ENCODE results near the gene FOXA3. TPM values are rescaled to one million over a fixed set of nuclear protein-coding genes. Genes with fewer than 3 reads are reported as not detected.

Gene FOXA3
- total and polyA plus RNA-seq, 2 donors (not counting 3 experiments of a cell fraction or from before 2014, with no cell fraction given) = 0.06 TPM; not detected in 1

GRCh38 chr19:45825263-45825605 is 38.9 kb upstream of the FOXA3 start:
- H3K9me1 ChIP-seq (replicated peaks; ENCODE audit: control insufficient read depth, extremely low read depth, insufficient read depth, low read length) = no peaks in the 10 kb centered on the region
- H3K27ac ChIP-seq (ENCODE audit: insufficient read depth, low read depth, low read length) = no peak overlapping the region
- no peaks in the 10 kb centered on the region for H3K79me2 ChIP-seq (ENCODE audit: control insufficient read depth, insufficient read depth, low read length)
- H3K9me3 ChIP-seq (replicated peaks; ENCODE audit: control insufficient read depth, insufficient read depth, low read length) = no peaks in the 10 kb centered on the region
- peaks cover 7% of the 10 kb centered on the region for H3K4me1 ChIP-seq (ENCODE audit: control insufficient read depth, extremely low read depth, insufficient read depth, low read length)
- no peak overlapping the region for H2AFZ ChIP-seq (ENCODE audit: low read depth, low read length)
- dilution Hi-C loops (cut with MboI; ENCODE audit: extremely low pct_ligation_motif_present, low sequenced_read_pairs) (no loop called here), intact Hi-C loops (cut with micrococcal nuclease) (no loop called here)
- no peak overlapping the region for H3K4me2 ChIP-seq (ENCODE audit: insufficient read depth, low read length)
- no peak for TF ChIP-seq MAX (IDR thresholded peaks at IDR 0.05; ENCODE audit: insufficient read depth, insufficient read length)
- TF ChIP-seq FOS (IDR thresholded peaks at IDR 0.05; ENCODE audit: borderline replicate concordance, insufficient read depth, low read length) = no peak
- TF ChIP-seq POLR2A (IDR thresholded peaks at IDR 0.05; ENCODE audit: low read depth, low read length) = no peak
- TF ChIP-seq EZH2 (IDR thresholded peaks at IDR 0.05; ENCODE audit: borderline replicate concordance, low read depth, low read length, severe bottlenecking) = no peak
- no peak for TF ChIP-seq GATA2 (IDR thresholded peaks at IDR 0.05; ENCODE audit: insufficient read depth, insufficient read length, low read depth, low read length)
- no peak for TF ChIP-seq JUN (IDR thresholded peaks at IDR 0.05; ENCODE audit: borderline replicate concordance, insufficient read depth, insufficient read length, low read depth)
- no peak for TF ChIP-seq MYC (IDR thresholded peaks at IDR 0.05; ENCODE audit: low read depth, low read length)
- FAIRE-seq (no peak), DNase-seq (ENCODE audit: low read depth, low spot score) (no peak)
- no peak overlapping the region for H3K4me3 ChIP-seq (replicated peaks in 1 of 3; ENCODE audit: insufficient read depth in 1 of 3, low read depth in 1 of 3, low read length in 3 of 3)
- H3K9ac ChIP-seq (replicated peaks; ENCODE audit: extremely low read depth, insufficient read depth, low read length) = no peak overlapping the region
- ChIA-PET POLR2A (no interaction called here), CTCF (interaction anchor here (1.1 to 4.1 kb wide), 3 partner anchors 8 to 56 kb away, joined by 3 to 35 read pairs (median 3); partner anchors contain the start of gene SIX5)
- peaks cover 10 to 61% of the 10 kb centered on the region in 2 experiments for H3K36me3 ChIP-seq (ENCODE audit: control insufficient read depth in 2 of 2, extremely low read depth in 1 of 2, insufficient read depth in 2 of 2, low read length in 2 of 2)
- H3K27me3 ChIP-seq (ENCODE audit: control insufficient read depth in 2 of 2, insufficient read depth in 2 of 2, low read length in 2 of 2) = no peaks in the 10 kb centered on the region
- no peaks in the 10 kb centered on the region for H4K20me1 ChIP-seq (replicated peaks; ENCODE audit: control insufficient read depth, extremely low read depth, insufficient read depth, low read length)
- no TSS peak for BruUV-seq (replicated peaks)
